ENCODE measurements around the gene APP.

GRCh38 chr21:26126168-26126553 is 44.4 kb downstream of the APP start:
- TF ChIP-seq CTCF (IDR thresholded peaks at IDR 0.05) (no peak), POLR2A (IDR thresholded peaks at IDR 0.05) (no peak)
